Panc1 (cell line): ENCODE data around the gene HOXA7.

Source experiments
- POLR2AphosphoS5 ChIP-seq: IDR thresholded peaks from 2 replicates; pipeline ENCODE4 v1.6.1; 2012; ENCODE audit warnings: mild to moderate bottlenecking, low read depth, low read length, moderate library complexity
- SIN3A ChIP-seq: IDR thresholded peaks from 2 replicates; pipeline ENCODE4 v1.6.1; 2012; ENCODE audit warnings: low read depth, mild to moderate bottlenecking, low read length, moderate library complexity, borderline replicate concordance; ENCODE audit not compliant: insufficient read depth
- TCF7L2 ChIP-seq: IDR thresholded peaks from 2 replicates; pipeline ENCODE4 v1.6.1; 2011; ENCODE audit warnings: mild to moderate bottlenecking, low read depth, low read length, inconsistent platforms
- TF ChIP-seq, protein P1 (sequence below): fragments of 450-650 bp; IDR thresholded peaks from 2 replicates; pipeline ENCODE4 v1.5.1; 2017; ENCODE audit warnings: mild to moderate bottlenecking
- TF ChIP-seq, protein P2 (sequence below), 2 experiments: IDR thresholded peaks; 2 replicates each; pipeline ENCODE4 v1.6.1; 2011 to 2012; ENCODE audit warnings: low read depth in 2 of 2, control low read depth in 1 of 2, low read length in 1 of 2, mild to moderate bottlenecking in 1 of 2, moderate library complexity in 1 of 2; ENCODE audit not compliant: insufficient read depth in 1 of 2

DNA sequence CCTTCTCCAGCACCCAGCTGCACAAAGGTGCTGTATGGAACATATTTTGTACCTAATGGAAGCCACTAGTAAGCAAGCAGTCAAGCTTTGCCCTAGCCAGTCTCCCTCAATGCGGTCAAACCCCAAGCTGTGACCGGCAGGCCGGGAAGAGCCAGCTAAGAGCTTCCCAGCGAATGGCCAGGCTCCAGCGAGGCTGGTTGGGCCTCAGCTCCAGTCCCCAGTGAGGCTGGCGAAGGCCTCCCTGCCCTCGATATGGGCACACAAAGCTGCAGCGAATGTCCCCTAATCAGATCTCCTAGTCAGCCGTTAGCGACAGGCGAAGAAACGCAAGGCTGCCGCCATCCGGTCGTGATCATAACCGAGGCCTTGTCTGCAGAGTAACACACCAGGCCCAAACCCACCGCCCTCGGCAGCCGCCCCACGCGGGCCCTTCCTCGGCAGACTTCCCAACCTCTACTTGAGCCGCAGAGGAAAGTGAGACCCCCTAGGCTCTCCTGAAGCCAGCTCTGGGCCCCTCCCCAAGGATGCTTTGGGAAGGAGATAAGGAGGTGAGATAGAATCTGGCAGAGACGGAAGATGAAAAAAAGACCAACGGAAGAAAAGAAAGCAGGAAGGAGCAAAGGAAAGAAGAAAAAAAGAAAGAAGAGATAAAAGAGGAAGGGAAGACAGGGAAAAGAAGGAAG is 11.9 kb upstream of the HOXA7 start:
- TF ChIP-seq, protein P1, sequence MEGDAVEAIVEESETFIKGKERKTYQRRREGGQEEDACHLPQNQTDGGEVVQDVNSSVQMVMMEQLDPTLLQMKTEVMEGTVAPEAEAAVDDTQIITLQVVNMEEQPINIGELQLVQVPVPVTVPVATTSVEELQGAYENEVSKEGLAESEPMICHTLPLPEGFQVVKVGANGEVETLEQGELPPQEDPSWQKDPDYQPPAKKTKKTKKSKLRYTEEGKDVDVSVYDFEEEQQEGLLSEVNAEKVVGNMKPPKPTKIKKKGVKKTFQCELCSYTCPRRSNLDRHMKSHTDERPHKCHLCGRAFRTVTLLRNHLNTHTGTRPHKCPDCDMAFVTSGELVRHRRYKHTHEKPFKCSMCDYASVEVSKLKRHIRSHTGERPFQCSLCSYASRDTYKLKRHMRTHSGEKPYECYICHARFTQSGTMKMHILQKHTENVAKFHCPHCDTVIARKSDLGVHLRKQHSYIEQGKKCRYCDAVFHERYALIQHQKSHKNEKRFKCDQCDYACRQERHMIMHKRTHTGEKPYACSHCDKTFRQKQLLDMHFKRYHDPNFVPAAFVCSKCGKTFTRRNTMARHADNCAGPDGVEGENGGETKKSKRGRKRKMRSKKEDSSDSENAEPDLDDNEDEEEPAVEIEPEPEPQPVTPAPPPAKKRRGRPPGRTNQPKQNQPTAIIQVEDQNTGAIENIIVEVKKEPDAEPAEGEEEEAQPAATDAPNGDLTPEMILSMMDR = no peak
- TF ChIP-seq, protein P2, sequence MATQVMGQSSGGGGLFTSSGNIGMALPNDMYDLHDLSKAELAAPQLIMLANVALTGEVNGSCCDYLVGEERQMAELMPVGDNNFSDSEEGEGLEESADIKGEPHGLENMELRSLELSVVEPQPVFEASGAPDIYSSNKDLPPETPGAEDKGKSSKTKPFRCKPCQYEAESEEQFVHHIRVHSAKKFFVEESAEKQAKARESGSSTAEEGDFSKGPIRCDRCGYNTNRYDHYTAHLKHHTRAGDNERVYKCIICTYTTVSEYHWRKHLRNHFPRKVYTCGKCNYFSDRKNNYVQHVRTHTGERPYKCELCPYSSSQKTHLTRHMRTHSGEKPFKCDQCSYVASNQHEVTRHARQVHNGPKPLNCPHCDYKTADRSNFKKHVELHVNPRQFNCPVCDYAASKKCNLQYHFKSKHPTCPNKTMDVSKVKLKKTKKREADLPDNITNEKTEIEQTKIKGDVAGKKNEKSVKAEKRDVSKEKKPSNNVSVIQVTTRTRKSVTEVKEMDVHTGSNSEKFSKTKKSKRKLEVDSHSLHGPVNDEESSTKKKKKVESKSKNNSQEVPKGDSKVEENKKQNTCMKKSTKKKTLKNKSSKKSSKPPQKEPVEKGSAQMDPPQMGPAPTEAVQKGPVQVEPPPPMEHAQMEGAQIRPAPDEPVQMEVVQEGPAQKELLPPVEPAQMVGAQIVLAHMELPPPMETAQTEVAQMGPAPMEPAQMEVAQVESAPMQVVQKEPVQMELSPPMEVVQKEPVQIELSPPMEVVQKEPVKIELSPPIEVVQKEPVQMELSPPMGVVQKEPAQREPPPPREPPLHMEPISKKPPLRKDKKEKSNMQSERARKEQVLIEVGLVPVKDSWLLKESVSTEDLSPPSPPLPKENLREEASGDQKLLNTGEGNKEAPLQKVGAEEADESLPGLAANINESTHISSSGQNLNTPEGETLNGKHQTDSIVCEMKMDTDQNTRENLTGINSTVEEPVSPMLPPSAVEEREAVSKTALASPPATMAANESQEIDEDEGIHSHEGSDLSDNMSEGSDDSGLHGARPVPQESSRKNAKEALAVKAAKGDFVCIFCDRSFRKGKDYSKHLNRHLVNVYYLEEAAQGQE (IDR thresholded peaks at IDR 0.05; ENCODE audit: insufficient read depth in 1 of 2, low read depth in 2 of 2, low read length in 1 of 2) = no peak
- no peak for TF ChIP-seq POLR2AphosphoS5
- no peak for TF ChIP-seq TCF7L2
- no peak for TF ChIP-seq SIN3A
